ENCODE data around the gene ANGPTL8.

ANGPTL8 gene

DNA sequence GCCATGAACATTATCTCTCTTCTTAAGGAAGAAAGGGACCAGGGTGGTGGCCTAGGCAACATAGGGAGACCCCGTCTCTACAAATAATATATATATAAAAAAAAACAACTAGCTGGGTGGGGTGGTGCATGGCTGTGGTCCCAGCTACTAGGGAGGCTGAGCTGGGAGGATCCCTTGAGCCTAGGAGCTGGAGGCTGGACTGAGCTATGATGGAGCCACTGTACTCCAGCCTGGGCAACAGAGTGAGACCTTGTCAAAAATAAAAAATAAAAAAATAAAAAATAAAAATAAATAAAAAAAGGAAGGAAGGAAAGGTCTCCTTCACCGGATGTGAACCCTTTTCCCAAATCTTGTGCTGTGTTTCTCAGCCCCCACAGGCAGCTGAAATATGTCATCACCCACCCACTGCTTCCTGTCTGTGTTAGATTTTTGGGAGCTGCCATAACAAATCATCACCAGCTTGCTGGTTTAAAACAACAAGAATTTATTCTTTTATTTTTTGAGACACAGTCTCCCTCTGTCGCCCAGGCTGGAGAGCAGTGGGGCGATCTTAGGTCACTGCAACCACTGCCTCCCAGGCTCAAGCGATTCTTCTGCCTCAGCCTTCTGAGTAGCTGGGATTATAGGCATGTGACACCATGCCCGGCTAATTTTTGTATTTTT, 47.0 kb downstream of the ANGPTL8 start:
- in situ Hi-C loops (cut with MboI; ENCODE audit: low sequenced_read_pairs), result no loop called here

GRCh38 chr19:11288349-11288748, 48.9 kb downstream of the ANGPTL8 start:
- in situ Hi-C loops (cut with MboI; ENCODE audit: low sequenced_read_pairs), result no loop called here

DNA sequence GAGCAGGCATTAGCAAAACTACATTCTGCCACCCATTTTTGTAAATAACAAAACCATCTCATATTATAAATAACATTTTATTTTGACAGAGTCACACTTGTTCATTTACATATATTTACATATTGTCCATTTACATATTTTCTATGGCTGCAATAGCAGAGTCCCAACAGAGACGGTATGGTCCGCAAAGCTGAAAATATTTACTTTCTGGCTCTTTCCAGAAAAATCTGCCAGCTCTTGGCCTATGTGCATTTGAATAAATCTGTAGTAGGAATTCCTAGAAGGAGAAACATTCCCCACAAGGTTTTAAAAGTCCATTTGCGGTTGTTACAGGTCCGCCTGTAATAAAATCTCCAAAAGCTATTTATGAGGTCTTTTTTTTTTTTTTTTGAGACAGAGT, 50.8 kb downstream of the ANGPTL8 start:
- in situ Hi-C loops (cut with MboI; ENCODE audit: low sequenced_read_pairs), result loop anchor here (10.0 kb wide), 1 partner anchor 155 kb away; no protein-coding TSS in a partner anchor

GRCh38 chr19:11291415-11291814, 52.0 kb downstream of the ANGPTL8 start:
- in situ Hi-C loops (cut with MboI; ENCODE audit: low sequenced_read_pairs), result loop anchor here (10.0 kb wide), 1 partner anchor 153 kb away; no protein-coding TSS in a partner anchor

Measured in HL-60/S4 (cell line).